Parathyroid adenoma (tissue), 2 donors: ENCODE data around the gene WASF3.

ENCODE experiments used
- H2AFZ ChIP-seq: fragments of 300-600 bp; sonication (generic); one replicate; pipeline ENCODE4 v1.7.0; 2017; ENCODE audit warnings: antibody characterized with exemption, mild to moderate bottlenecking
- H3K27ac ChIP-seq: fragments of 300-600 bp; sonication (generic); one replicate; pipeline ENCODE4 v1.7.0; 2017
- H3K27me3 ChIP-seq: fragments of 300-600 bp; sonication (generic); one replicate; pipeline ENCODE4 v1.7.0; 2017; ENCODE audit warnings: low read length; ENCODE audit not compliant: control insufficient read depth, insufficient read depth
- H3K36me3 ChIP-seq: fragments of 300-600 bp; sonication (generic); one replicate; pipeline ENCODE4 v1.7.0; 2017; ENCODE audit warnings: low read length; ENCODE audit not compliant: control insufficient read depth, insufficient read depth
- H3K4me1 ChIP-seq: fragments of 300-600 bp; sonication (generic); one replicate; pipeline ENCODE4 v1.7.0; 2017; ENCODE audit warnings: control low read depth
- H3K4me2 ChIP-seq: fragments of 300-600 bp; sonication (generic); one replicate; pipeline ENCODE4 v1.7.0; 2017; ENCODE audit warnings: low read length
- H3K4me3 ChIP-seq: fragments of 300-600 bp; sonication (generic); one replicate; pipeline ENCODE4 v1.7.0; 2017; ENCODE audit warnings: low read depth, low read length
- H3K79me2 ChIP-seq: fragments of 300-600 bp; sonication (generic); one replicate; pipeline ENCODE4 v1.7.0; 2017; ENCODE audit warnings: control low read depth
- H3K9ac ChIP-seq: fragments of 300-600 bp; sonication (generic); one replicate; pipeline ENCODE4 v1.7.0; 2017; ENCODE audit warnings: mild to moderate bottlenecking
- H3K9me3 ChIP-seq: fragments of 300-600 bp; sonication (generic); one replicate; pipeline ENCODE4 v1.7.0; 2017; ENCODE audit warnings: low read length; ENCODE audit not compliant: control insufficient read depth
- TF ChIP-seq, protein P1 (sequence below): fragments of 300-600 bp; sonication (generic); IDR thresholded peaks from one replicate; pipeline ENCODE4 v1.7.0; 2017; ENCODE audit warnings: antibody characterized with exemption, mild to moderate bottlenecking
- donor health status: primary hyperparathyroidism.

The WASF3 gene

GRCh38 chr13:26594363-26594762, 36.9 kb downstream of the WASF3 start:
- Histone ChIP-seq H3K9me3 (no peaks in the 10 kb centered on the region), H3K4me2 (no peak overlapping the region), H3K4me1 (peaks cover under 1% of the 10 kb centered on the region), H3K27ac (no peak overlapping the region), H3K9ac (no peak overlapping the region), H2AFZ (no peak overlapping the region), H3K79me2 (peaks cover 2% of the 10 kb centered on the region), H3K27me3 (no peaks in the 10 kb centered on the region), H3K4me3 (no peak overlapping the region), H3K36me3 (no peaks in the 10 kb centered on the region)
- TF ChIP-seq, protein P1, sequence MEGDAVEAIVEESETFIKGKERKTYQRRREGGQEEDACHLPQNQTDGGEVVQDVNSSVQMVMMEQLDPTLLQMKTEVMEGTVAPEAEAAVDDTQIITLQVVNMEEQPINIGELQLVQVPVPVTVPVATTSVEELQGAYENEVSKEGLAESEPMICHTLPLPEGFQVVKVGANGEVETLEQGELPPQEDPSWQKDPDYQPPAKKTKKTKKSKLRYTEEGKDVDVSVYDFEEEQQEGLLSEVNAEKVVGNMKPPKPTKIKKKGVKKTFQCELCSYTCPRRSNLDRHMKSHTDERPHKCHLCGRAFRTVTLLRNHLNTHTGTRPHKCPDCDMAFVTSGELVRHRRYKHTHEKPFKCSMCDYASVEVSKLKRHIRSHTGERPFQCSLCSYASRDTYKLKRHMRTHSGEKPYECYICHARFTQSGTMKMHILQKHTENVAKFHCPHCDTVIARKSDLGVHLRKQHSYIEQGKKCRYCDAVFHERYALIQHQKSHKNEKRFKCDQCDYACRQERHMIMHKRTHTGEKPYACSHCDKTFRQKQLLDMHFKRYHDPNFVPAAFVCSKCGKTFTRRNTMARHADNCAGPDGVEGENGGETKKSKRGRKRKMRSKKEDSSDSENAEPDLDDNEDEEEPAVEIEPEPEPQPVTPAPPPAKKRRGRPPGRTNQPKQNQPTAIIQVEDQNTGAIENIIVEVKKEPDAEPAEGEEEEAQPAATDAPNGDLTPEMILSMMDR: no peak

- Histone ChIP-seq H3K27me3 (no peaks in the 10 kb centered on the region), H3K9ac (no peak overlapping the region), H3K9me3 (no peaks in the 10 kb centered on the region), H2AFZ (no peak overlapping the region), H3K79me2 (peaks cover 2% of the 10 kb centered on the region), H3K27ac (no peak overlapping the region), H3K36me3 (no peaks in the 10 kb centered on the region), H3K4me1 (peaks cover 6% of the 10 kb centered on the region), H3K4me2 (no peak overlapping the region), H3K4me3 (no peak overlapping the region)
- TF ChIP-seq, protein P1: no peak
Observed at GRCh38 chr13:26596458-26596857, 39.0 kb downstream of the WASF3 start.

- Histone ChIP-seq H2AFZ (no peak overlapping the region), H3K9ac (no peak overlapping the region), H3K36me3 (no peaks in the 10 kb centered on the region), H3K27ac (no peak overlapping the region), H3K4me1 (peaks cover 10% of the 10 kb centered on the region), H3K4me2 (no peak overlapping the region), H3K4me3 (no peak overlapping the region), H3K79me2 (peaks cover 7% of the 10 kb centered on the region), H3K9me3 (no peaks in the 10 kb centered on the region), H3K27me3 (no peaks in the 10 kb centered on the region)
- TF ChIP-seq, protein P1: no peak
Observed at GRCh38 chr13:26599403-26599802, 41.9 kb downstream of the WASF3 start.

GRCh38 chr13:26599860-26600259, 42.4 kb downstream of the WASF3 start:
- Histone ChIP-seq H3K27me3 (no peaks in the 10 kb centered on the region), H3K9ac (no peak overlapping the region), H3K4me1 (peaks cover 10% of the 10 kb centered on the region), H3K4me2 (no peak overlapping the region), H3K27ac (no peak overlapping the region), H3K4me3 (no peak overlapping the region), H3K79me2 (peaks cover 7% of the 10 kb centered on the region), H3K9me3 (no peaks in the 10 kb centered on the region), H3K36me3 (no peaks in the 10 kb centered on the region), H2AFZ (no peak overlapping the region)
- TF ChIP-seq, protein P1: no peak

DNA sequence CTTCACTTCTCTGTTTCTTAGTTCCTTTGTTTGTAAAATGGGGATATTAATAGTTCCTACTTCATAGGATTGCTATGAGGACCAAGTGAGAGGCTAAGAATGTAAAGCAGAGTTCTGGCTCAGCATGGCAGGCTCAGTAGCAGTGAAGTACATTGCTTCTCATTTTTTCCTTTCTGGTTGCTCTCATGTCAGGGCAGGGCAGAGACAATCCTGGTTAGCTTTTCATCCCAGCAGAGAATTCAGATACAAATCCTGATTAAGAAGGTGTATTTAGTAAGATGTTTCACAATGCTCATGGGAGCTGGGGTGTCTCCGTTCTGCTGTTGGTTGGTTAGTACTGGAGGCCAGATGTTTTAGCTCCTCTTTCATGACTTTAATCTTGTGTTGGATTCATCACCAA, 42.9 kb downstream of the WASF3 start:
- Histone ChIP-seq H3K4me3 (no peak overlapping the region), H3K9me3 (no peaks in the 10 kb centered on the region), H2AFZ (no peak overlapping the region), H3K79me2 (peaks cover 7% of the 10 kb centered on the region), H3K9ac (no peak overlapping the region), H3K27me3 (no peaks in the 10 kb centered on the region), H3K27ac (no peak overlapping the region), H3K4me1 (peaks cover 10% of the 10 kb centered on the region), H3K36me3 (no peaks in the 10 kb centered on the region), H3K4me2 (no peak overlapping the region)
- TF ChIP-seq, protein P1: no peak
